Esophagus muscularis mucosa (tissue), 4 donors: Measurements from ENCODE around the gene OSBP2.

Experiments used
- CTCF ChIP-seq, 3 experiments: fragments of 200-600 bp in 2 of 3; fragments of 450-650 bp in 1 of 3; sonication (generic) in 2 of 3; IDR thresholded peaks; one replicate each; pipeline ENCODE4 v1.5.1; 2017 to 2019; ENCODE audit warnings: antibody characterized with exemption in 3 of 3, mild to moderate bottlenecking in 2 of 3, moderate library complexity in 1 of 3
- EP300 ChIP-seq: sonication (generic); formaldehyde crosslinking; IDR thresholded peaks from one replicate; pipeline ENCODE4 v1.6.1; 2017; ENCODE audit warnings: antibody characterized with exemption
- POLR2A ChIP-seq: fragments of 450-650 bp; IDR thresholded peaks from one replicate; pipeline ENCODE4 v1.6.1; 2017; ENCODE audit warnings: antibody characterized with exemption, moderate library complexity, mild to moderate bottlenecking, low read depth

DNA sequence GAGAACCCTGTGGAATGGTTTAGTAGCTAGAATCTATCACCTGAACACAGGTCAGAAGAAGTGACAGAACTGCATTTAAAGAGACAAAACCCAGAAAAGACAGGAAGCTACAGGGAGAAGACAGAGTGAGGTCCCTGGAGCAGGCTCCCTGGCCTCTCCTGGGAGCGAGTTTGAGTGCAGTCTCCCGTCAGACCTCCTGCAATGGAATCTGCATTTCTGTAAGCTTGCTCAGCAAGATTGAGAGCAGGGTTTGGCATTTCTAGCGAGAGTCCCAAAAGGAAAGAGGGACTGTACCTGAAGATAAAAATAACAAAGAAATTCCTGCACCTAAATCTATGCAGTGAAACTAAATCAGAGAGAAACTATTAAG, 199.7 kb downstream of the OSBP2 start:
- TF ChIP-seq CTCF (IDR thresholded peaks at IDR 0.05) (no peak), POLR2A (no peak), EP300 (no peak)
